ENCODE measurements around the gene MYO15A.

GRCh38 chr17:18109935-18110485, 1.5 kb downstream of the MYO15A start:
- no peak for TF ChIP-seq CTCF (IDR thresholded peaks at IDR 0.05)
- no peak for TF ChIP-seq EP300 (IDR thresholded peaks at IDR 0.05)
- no peak for TF ChIP-seq POLR2A (IDR thresholded peaks at IDR 0.05)
